ENCODE measurements around the gene RAB9B. TPM values are rescaled to one million over a fixed set of nuclear protein-coding genes. Genes with fewer than 3 reads are reported as not detected.

The RAB9B gene
- total and polyA plus RNA-seq, 9 donors: 17.0 to 27.4 (median 21.8) TPM

DNA sequence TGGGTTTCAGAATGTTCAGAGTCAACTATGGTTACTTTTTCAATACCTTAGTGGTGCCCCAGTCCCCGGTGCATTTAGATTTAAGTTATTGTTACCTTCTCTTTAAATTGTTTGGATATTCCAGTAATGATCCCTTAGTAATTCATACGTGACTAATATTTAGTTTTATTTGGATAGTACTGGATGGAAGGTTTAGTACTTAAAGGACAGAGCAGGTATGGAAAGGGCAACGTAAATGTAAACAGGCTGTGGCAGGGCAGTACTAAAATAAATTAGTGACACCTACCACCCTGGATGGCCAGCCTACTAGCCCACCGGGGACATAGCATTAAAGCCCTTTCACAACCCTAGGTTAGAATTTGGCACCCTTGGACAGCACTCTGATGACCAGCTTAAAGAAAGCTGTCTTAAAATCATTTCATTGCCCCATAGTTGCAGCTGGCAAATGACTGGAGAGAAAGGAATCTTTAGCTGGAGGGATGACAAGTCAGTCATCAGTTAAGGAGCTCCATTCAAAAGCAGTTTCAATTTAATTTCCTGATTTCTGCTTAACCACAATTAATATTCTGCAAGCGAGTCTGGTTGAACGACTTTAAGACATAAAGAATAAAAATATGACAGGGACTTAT, 39.0 kb downstream of the RAB9B start:
- Histone ChIP-seq H3K4me3 (ENCODE audit: low read length) (no peak overlapping the region), H3K9me3 (replicated peaks; ENCODE audit: control insufficient read depth, low read depth, low read length) (no peaks in the 10 kb centered on the region), H3K27ac (ENCODE audit: low read length) (no peak overlapping the region), H3K4me1 (ENCODE audit: control insufficient read depth, insufficient read depth, low read length) (no peaks in the 10 kb centered on the region), H3K36me3 (ENCODE audit: control insufficient read depth, insufficient read depth, low read length) (no peaks in the 10 kb centered on the region), H3K27me3 (ENCODE audit: control insufficient read depth, insufficient read depth, low read length) (peaks cover 21% of the 10 kb centered on the region)
- DNase-seq: no peak
- no CpG with 5 or more reads among the region's 6 CpGs for WGBS (ENCODE audit: insufficient coverage)

DNA sequence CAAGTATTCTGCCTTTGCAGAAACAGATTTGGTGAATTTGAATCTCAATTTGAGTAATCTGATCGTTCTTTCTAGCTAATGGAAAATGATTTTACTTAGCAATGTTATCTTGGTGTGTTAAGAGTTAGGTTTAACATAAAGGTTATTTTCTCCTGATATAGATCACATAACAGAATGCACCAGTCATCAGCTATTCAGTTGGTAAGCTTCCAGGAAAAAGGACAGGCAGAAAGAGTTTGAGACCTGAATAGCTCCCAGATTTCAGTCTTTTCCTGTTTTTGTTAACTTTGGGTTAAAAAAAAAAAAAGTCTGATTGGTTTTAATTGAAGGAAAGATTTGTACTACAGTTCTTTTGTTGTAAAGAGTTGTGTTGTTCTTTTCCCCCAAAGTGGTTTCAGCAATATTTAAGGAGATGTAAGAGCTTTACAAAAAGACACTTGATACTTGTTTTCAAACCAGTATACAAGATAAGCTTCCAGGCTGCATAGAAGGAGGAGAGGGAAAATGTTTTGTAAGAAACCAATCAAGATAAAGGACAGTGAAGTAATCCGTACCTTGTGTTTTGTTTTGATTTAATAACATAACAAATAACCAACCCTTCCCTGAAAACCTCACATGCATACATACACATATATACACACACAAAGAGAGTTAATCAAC, 40.1 kb downstream of the RAB9B start:
- Histone ChIP-seq H3K4me1 (ENCODE audit: control insufficient read depth, insufficient read depth, low read length) (no peaks in the 10 kb centered on the region), H3K4me3 (ENCODE audit: low read length) (no peak overlapping the region), H3K9me3 (replicated peaks; ENCODE audit: control insufficient read depth, low read depth, low read length) (no peaks in the 10 kb centered on the region), H3K36me3 (ENCODE audit: control insufficient read depth, insufficient read depth, low read length) (no peaks in the 10 kb centered on the region), H3K27ac (ENCODE audit: low read length) (no peak overlapping the region), H3K27me3 (ENCODE audit: control insufficient read depth, insufficient read depth, low read length) (peaks cover 23% of the 10 kb centered on the region)
- no CpG with 5 or more reads among the region's 2 CpGs for WGBS (ENCODE audit: insufficient coverage)
- no peak for DNase-seq

DNA sequence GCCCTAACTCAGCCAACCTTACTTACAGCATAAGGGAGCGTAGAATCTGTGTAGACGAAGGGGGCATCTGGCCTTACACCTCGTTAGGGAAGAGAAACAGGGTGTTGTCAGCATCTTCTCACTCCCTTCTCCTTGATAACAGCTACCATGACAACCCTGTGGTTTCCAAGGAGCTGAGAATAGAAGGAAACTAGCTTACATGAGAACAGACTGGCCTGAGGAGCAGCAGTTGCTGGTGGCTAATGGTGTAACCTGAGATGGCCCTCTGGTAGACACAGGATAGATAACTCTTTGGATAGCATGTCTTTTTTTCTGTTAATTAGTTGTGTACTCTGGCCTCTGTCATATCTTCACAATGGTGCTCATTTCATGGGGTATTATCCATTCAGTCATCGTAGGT, 40.8 kb downstream of the RAB9B start:
- Histone ChIP-seq H3K9me3 (replicated peaks; ENCODE audit: control insufficient read depth, low read depth, low read length) (no peaks in the 10 kb centered on the region), H3K27me3 (ENCODE audit: control insufficient read depth, insufficient read depth, low read length) (peaks cover 27% of the 10 kb centered on the region), H3K4me3 (ENCODE audit: low read length) (no peak overlapping the region), H3K36me3 (ENCODE audit: control insufficient read depth, insufficient read depth, low read length) (no peaks in the 10 kb centered on the region), H3K27ac (ENCODE audit: low read length) (no peak overlapping the region), H3K4me1 (ENCODE audit: control insufficient read depth, insufficient read depth, low read length) (no peaks in the 10 kb centered on the region)
- WGBS (ENCODE audit: insufficient coverage): no CpG with 5 or more reads among the region's 4 CpGs
- DNase-seq: no peak

DNA sequence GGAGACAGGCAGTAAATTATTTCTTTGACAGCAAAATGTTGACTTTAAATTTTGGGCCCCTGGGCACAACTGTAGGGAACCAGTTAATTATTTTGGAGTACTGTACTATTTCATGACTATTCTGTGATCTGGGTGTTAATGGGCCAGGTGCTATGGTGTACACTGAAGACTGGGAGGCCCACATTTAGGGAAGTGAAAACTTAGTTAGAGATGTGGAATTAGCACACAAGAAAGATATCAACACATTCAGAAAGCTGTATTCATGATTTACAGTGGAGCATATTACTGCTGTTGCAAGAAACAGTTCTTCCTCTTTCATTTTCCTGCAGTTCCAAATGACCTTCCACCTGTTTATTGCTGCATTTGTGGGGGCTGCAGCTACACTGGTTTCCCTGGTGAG, 43.1 kb downstream of the RAB9B start:
- H3K27ac ChIP-seq (ENCODE audit: low read length): no peak overlapping the region

DNA sequence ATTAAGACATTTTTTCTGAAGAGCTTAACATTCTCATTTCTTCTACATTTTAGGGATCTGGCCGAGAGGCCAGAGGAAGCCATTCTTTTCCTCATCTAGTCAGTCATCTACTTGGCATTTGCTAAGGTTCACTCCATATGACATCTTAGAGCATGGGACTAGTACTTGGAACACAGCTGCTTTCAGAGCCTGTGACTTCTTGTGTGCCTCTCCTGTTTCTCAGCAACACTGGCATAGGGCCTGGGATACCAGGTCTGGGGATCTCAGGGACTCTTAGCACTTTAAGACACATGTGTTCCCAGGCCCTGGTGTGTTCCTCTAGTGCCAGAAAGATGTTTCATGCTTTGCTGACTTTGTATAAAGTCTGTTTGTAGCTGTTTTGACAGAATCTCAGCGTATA, 48.1 kb downstream of the RAB9B start:
- H3K36me3 ChIP-seq (ENCODE audit: control insufficient read depth, insufficient read depth, low read length): no peaks in the 10 kb centered on the region
- DNase-seq: peak; percentile 92
- WGBS (ENCODE audit: insufficient coverage): 71% methylated on average over 1 of the region's 2 CpGs

More for the DNA sequence above, 43.1 kb downstream of the RAB9B start:
- H3K36me3 ChIP-seq (ENCODE audit: control insufficient read depth, insufficient read depth, low read length): no peaks in the 10 kb centered on the region
- H3K4me1 ChIP-seq (ENCODE audit: control insufficient read depth, insufficient read depth, low read length): peaks cover 5% of the 10 kb centered on the region
- H3K9me3 ChIP-seq (replicated peaks; ENCODE audit: control insufficient read depth, low read depth, low read length): no peaks in the 10 kb centered on the region
- no peak for DNase-seq
- H3K4me3 ChIP-seq (ENCODE audit: low read length): no peak overlapping the region
- peaks cover 32% of the 10 kb centered on the region for H3K27me3 ChIP-seq (ENCODE audit: control insufficient read depth, insufficient read depth, low read length)

DNA sequence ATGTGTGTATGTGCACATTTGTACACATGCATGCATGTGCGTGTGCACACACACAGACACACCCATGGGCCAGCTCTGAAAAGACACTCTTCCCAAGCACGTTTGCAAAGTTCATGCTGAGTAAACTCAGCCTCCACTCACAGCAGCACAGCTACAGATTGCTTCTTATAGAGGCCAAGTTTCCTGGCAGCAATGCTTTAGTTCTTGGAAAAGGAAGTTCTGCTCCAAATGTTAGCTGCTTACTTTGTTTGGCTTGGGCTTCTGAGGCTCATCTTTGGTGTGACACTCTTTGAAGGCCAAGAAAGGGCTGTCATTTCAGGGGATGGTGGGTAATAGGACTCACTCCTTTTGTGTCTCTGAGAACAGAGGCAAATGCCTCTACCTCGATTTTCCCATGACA, 48.9 kb downstream of the RAB9B start:
- no peak overlapping the region for H3K4me3 ChIP-seq (ENCODE audit: low read length)
- H3K4me1 ChIP-seq (ENCODE audit: control insufficient read depth, insufficient read depth, low read length): peaks cover 27% of the 10 kb centered on the region
- WGBS (ENCODE audit: insufficient coverage): 36% methylated on average over 2 of the region's 3 CpGs
- H3K9me3 ChIP-seq (replicated peaks; ENCODE audit: control insufficient read depth, low read depth, low read length): no peaks in the 10 kb centered on the region
- DNase-seq: peak; percentile 94
- H3K27ac ChIP-seq (ENCODE audit: low read length): peak overlapping the region; percentile 67
- no peaks in the 10 kb centered on the region for H3K36me3 ChIP-seq (ENCODE audit: control insufficient read depth, insufficient read depth, low read length)
- H3K27me3 ChIP-seq (ENCODE audit: control insufficient read depth, insufficient read depth, low read length): peaks cover 33% of the 10 kb centered on the region

More for the DNA sequence above, 48.1 kb downstream of the RAB9B start:
- H3K9me3 ChIP-seq (replicated peaks; ENCODE audit: control insufficient read depth, low read depth, low read length): no peaks in the 10 kb centered on the region
- H3K27ac ChIP-seq (ENCODE audit: low read length): peak overlapping the region; percentile 67
- peaks cover 27% of the 10 kb centered on the region for H3K4me1 ChIP-seq (ENCODE audit: control insufficient read depth, insufficient read depth, low read length)
- H3K4me3 ChIP-seq (ENCODE audit: low read length): no peak overlapping the region
- H3K27me3 ChIP-seq (ENCODE audit: control insufficient read depth, insufficient read depth, low read length): peaks cover 33% of the 10 kb centered on the region

DNA sequence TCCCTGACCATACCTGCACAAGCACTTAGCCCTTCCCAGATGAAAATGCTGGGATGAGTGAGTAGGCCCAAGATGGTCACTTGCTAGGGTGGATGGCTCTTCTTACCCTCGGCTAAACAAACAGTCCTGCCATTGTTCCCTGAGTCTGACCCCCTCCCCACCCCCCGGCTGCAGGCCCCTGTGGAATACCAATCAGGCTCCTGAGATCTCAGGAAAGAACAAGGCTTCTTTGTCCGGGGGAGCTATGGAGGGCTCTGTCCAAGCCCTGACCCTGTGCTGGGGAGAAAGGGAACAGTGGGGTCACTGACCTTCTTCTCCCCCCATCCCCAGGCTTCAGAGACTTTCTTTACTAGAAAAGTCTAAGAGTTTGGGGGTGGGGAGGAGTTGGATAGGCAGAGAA, 49.4 kb downstream of the RAB9B start:
- H3K9me3 ChIP-seq (replicated peaks; ENCODE audit: control insufficient read depth, low read depth, low read length): no peaks in the 10 kb centered on the region
- peaks cover 27% of the 10 kb centered on the region for H3K4me1 ChIP-seq (ENCODE audit: control insufficient read depth, insufficient read depth, low read length)
- no peaks in the 10 kb centered on the region for H3K36me3 ChIP-seq (ENCODE audit: control insufficient read depth, insufficient read depth, low read length)
- peak overlapping the region; percentile 67 for H3K27ac ChIP-seq (ENCODE audit: low read length)
- no peak for DNase-seq
- WGBS (ENCODE audit: insufficient coverage): no CpG with 5 or more reads among the region's 3 CpGs
- peaks cover 29% of the 10 kb centered on the region for H3K27me3 ChIP-seq (ENCODE audit: control insufficient read depth, insufficient read depth, low read length)
- H3K4me3 ChIP-seq (ENCODE audit: low read length): no peak overlapping the region

DNA sequence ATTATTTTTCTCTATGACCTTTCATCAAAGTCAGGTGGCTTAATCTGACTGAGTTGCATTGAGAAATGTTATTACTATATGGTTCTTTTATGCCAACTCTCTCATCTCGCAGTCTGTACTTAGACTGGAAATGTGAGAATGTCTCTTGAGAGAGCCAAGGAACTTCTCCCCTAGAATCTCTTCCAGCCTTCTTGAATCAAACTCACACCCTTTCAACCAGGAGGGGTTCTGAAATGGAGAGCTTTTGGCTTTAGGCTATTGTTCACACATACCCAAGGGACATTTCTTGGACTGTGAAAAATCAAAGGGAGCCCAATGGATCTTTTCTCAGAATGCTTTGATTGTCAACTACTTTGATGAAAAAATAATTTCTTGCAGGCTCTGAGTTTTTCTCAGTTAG, 50.4 kb downstream of the RAB9B start:
- Histone ChIP-seq H3K27ac (ENCODE audit: low read length) (no peak overlapping the region), H3K9me3 (replicated peaks; ENCODE audit: control insufficient read depth, low read depth, low read length) (no peaks in the 10 kb centered on the region), H3K4me3 (ENCODE audit: low read length) (no peak overlapping the region), H3K4me1 (ENCODE audit: control insufficient read depth, insufficient read depth, low read length) (peaks cover 27% of the 10 kb centered on the region), H3K27me3 (ENCODE audit: control insufficient read depth, insufficient read depth, low read length) (peaks cover 34% of the 10 kb centered on the region), H3K36me3 (ENCODE audit: control insufficient read depth, insufficient read depth, low read length) (no peaks in the 10 kb centered on the region)
- WGBS (ENCODE audit: insufficient coverage): no CpG with 5 or more reads among the region's 1 CpG
- peak; percentile 50 for DNase-seq

DNA sequence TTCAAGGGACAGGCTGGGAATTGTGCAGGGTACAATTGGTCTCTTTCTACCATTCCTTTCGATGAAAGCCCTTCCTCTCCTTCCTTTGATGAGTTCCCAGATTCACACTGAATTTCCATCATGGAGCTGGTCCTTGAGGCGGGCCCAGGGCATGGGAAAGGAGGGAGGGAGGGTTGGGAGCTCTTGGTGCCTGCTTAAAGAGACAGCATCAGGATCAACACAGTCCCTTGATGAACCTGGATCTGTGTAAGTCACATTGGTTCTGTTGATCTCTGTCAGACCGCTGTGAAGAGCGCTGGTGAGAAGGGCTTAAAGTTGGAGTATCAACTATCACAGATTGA, 51.0 kb downstream of the RAB9B start:
- Histone ChIP-seq H3K4me1 (ENCODE audit: control insufficient read depth, insufficient read depth, low read length) (peaks cover 27% of the 10 kb centered on the region), H3K9me3 (replicated peaks; ENCODE audit: control insufficient read depth, low read depth, low read length) (no peaks in the 10 kb centered on the region), H3K36me3 (ENCODE audit: control insufficient read depth, insufficient read depth, low read length) (no peaks in the 10 kb centered on the region), H3K27ac (ENCODE audit: low read length) (peak overlapping the region; percentile 16), H3K27me3 (ENCODE audit: control insufficient read depth, insufficient read depth, low read length) (peaks cover 29% of the 10 kb centered on the region), H3K4me3 (ENCODE audit: low read length) (no peak overlapping the region)
- no peak for DNase-seq
- WGBS (ENCODE audit: insufficient coverage): no CpG with 5 or more reads among the region's 4 CpGs

DNA sequence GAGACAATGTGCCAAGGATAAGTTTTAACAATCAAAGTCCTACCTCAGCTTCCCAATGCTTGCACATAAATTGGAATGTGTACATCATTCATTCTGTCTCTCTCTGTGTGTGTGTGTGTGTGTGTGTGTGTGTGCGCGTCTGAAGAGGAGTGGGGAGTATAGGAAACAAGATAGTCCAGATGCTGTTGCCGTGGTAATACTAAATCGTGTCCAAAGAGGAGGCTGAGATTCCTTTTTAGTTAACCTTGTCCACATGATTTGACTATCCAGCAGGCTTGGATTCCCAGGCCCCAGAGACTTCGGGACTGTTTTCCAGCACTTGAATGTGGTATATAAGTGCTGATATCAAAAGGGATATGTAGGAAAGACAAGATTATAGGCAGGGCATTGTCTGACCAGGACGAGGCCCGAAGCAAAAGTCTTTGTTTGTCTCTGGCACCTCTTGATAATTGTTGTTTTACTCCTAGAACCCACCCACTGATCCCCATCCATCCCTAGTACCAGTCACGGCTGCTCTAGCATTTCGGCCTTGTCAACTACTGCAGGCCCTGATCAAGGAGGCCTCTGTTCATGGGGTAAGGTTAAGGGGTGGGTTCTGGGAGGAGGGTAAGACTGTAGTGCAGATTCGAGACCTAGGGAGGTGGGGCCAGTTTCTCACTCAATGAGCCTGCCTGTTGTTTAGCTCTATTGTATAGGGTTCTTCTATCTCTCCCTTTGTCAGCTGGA, 51.6 kb downstream of the RAB9B start:
- Histone ChIP-seq H3K27ac (ENCODE audit: low read length) (peak overlapping the region; percentile 62), H3K9me3 (replicated peaks; ENCODE audit: control insufficient read depth, low read depth, low read length) (no peaks in the 10 kb centered on the region), H3K27me3 (ENCODE audit: control insufficient read depth, insufficient read depth, low read length) (peaks cover 26% of the 10 kb centered on the region), H3K4me3 (ENCODE audit: low read length) (no peak overlapping the region), H3K36me3 (ENCODE audit: control insufficient read depth, insufficient read depth, low read length) (no peaks in the 10 kb centered on the region), H3K4me1 (ENCODE audit: control insufficient read depth, insufficient read depth, low read length) (peaks cover 27% of the 10 kb centered on the region)
- WGBS (ENCODE audit: insufficient coverage): 73% methylated on average over 5 of the region's 10 CpGs
- peak; percentile 62 for DNase-seq
